PFSK-1 (cell line): ENCODE measurements around the gene PSME2.

Source experiments
- FOXP2 ChIP-seq: optimal IDR thresholded peaks from 2 replicates; pipeline ENCODE3; 2011; ENCODE audit warnings: borderline replicate concordance, control low read depth, inconsistent platforms; ENCODE audit not compliant: insufficient read depth; ENCODE audit errors: extremely low read length, extremely low read depth
- POLR2AphosphoS5 ChIP-seq: IDR thresholded peaks from 2 replicates; pipeline ENCODE4 v1.6.1; 2012; ENCODE audit warnings: low read depth, mild to moderate bottlenecking, control low read depth, low read length, moderate library complexity
- SIN3A ChIP-seq: IDR thresholded peaks from 2 replicates; pipeline ENCODE4 v1.6.1; 2012; ENCODE audit warnings: mild to moderate bottlenecking, low read length, moderate library complexity, borderline replicate concordance; ENCODE audit not compliant: insufficient read depth
- TAF1 ChIP-seq: IDR thresholded peaks from 2 replicates; pipeline ENCODE4 v1.6.1; 2012; ENCODE audit warnings: low read length, control low read depth, borderline replicate concordance; ENCODE audit not compliant: insufficient read depth
- TF ChIP-seq, protein P1 (sequence below), 2 experiments: IDR thresholded peaks; 2 replicates each; pipeline versions ENCODE4 v1.6.1 to v1.8.0; 2011 to 2012; ENCODE audit warnings: low read depth in 2 of 2, low read length in 2 of 2, control low read depth in 1 of 2, inconsistent platforms in 1 of 2, mild to moderate bottlenecking in 1 of 2, moderate library complexity in 1 of 2; ENCODE audit not compliant: insufficient read depth in 1 of 2

PSME2 gene

DNA sequence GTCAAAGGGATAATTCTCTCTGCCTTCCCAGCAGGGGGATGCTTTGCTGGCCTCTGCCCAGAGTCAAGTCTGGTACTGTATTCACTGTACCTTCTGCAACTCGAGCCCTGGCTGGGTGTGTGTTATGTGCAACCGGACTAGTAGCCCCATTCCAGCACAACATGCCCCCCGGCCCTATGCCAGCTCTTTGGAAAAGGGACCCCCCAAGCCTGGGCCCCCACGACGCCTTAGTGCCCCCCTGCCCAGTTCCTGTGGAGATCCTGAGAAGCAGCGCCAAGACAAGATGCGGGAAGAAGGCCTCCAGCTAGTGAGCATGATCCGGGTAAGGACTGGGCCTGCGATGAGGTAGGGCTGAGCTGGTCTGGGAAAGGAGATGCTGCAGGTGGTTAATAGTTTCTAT is 4.2 kb upstream of the PSME2 start:
- no peak for TF ChIP-seq SIN3A
- TF ChIP-seq FOXP2, result no peak
- TF ChIP-seq, protein P1, sequence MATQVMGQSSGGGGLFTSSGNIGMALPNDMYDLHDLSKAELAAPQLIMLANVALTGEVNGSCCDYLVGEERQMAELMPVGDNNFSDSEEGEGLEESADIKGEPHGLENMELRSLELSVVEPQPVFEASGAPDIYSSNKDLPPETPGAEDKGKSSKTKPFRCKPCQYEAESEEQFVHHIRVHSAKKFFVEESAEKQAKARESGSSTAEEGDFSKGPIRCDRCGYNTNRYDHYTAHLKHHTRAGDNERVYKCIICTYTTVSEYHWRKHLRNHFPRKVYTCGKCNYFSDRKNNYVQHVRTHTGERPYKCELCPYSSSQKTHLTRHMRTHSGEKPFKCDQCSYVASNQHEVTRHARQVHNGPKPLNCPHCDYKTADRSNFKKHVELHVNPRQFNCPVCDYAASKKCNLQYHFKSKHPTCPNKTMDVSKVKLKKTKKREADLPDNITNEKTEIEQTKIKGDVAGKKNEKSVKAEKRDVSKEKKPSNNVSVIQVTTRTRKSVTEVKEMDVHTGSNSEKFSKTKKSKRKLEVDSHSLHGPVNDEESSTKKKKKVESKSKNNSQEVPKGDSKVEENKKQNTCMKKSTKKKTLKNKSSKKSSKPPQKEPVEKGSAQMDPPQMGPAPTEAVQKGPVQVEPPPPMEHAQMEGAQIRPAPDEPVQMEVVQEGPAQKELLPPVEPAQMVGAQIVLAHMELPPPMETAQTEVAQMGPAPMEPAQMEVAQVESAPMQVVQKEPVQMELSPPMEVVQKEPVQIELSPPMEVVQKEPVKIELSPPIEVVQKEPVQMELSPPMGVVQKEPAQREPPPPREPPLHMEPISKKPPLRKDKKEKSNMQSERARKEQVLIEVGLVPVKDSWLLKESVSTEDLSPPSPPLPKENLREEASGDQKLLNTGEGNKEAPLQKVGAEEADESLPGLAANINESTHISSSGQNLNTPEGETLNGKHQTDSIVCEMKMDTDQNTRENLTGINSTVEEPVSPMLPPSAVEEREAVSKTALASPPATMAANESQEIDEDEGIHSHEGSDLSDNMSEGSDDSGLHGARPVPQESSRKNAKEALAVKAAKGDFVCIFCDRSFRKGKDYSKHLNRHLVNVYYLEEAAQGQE (IDR thresholded peaks at IDR 0.05; ENCODE audit: insufficient read depth in 1 of 2, low read depth in 2 of 2, low read length in 2 of 2), result no peak
- TF ChIP-seq POLR2AphosphoS5, result no peak
- TF ChIP-seq TAF1, result no peak

DNA sequence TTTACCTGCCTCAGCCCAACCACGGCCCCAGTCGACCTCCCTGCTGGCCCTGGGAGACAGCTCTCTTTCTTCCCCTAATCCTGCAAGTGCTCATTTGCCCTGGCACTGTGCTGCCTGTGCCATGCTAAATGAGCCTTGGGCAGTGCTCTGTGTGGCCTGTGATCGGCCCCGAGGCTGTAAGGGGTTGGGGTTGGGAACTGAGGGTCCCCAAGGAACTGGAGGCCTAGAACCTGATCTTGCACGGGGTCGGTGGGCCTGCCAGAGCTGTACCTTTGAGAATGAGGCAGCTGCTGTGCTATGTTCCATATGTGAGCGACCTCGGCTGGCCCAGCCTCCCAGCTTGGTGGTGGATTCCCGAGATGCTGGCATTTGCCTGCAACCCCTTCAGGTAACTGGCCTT is 3.7 kb upstream of the PSME2 start:
- TF ChIP-seq FOXP2 (no peak), POLR2AphosphoS5 (no peak), SIN3A (no peak), TAF1 (no peak)
- TF ChIP-seq, protein P1 (IDR thresholded peaks at IDR 0.05; ENCODE audit: insufficient read depth in 1 of 2, low read depth in 2 of 2, low read length in 2 of 2), result no peak

DNA sequence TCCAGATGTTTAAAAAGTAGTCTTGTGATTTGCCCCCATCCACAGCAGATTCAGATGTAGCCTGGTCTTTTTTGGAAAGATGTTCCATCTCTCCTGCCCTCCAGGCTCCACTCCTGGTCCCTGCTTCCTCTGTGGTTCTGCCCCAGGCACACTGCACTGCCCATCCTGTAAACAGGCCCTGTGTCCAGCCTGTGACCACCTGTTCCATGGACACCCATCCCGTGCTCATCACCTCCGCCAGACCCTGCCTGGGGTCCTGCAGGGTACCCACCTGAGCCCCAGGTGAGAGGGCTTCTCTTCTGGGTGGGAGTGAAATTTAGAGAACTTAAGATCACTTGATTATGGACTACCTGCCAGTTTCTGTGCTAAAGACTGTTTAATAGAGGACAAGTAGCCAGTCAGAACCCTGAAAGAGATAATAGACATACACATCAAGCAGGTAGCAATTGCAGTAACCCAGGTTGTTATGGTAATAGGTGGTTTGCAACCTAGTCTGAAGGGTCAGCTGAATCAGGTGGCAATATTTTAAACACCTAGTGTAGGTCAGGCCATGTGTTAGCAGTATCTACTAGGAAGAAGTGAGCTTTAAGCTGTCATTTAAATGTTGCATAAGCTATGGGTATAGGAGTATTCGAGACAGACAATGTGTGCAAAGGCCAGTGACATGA is 3.0 kb upstream of the PSME2 start:
- TF ChIP-seq POLR2AphosphoS5, result no peak
- no peak for TF ChIP-seq TAF1
- TF ChIP-seq SIN3A, result no peak
- TF ChIP-seq, protein P1 (IDR thresholded peaks at IDR 0.05; ENCODE audit: insufficient read depth in 1 of 2, low read depth in 2 of 2, low read length in 2 of 2), result no peak
- no peak for TF ChIP-seq FOXP2

DNA sequence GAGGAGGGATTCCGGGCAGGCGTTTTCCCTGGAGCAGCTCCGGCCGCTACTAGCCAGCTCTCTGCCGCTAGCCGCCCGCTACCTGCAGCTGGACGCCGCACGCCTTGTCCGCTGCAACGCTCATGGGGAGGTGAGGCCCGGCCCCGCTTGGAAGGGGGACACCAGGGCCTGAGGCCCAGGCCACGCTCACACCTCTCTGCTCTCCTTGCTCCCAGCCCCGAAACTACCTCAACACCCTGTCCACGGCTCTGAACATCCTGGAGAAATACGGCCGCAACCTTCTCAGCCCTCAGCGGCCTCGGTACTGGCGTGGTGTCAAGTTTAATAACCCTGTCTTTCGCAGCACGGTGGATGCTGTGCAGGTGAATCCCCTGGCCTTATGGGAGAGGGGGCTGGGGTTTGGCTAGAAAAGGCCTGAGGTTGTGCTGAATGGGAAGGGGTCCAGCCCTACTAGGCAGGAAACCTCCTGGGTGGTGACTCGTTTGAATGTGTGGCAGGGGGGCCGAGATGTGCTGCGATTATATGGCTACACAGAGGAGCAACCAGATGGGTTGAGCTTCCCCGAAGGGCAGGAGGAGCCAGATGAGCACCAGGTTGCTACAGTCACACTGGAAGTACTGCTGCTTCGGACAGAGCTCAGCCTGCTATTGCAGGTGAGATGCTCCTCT is 1.5 kb upstream of the PSME2 start:
- TF ChIP-seq SIN3A, result no peak
- TF ChIP-seq, protein P1 (IDR thresholded peaks at IDR 0.05; ENCODE audit: insufficient read depth in 1 of 2, low read depth in 2 of 2, low read length in 2 of 2), result no peak
- no peak for TF ChIP-seq POLR2AphosphoS5
- TF ChIP-seq FOXP2, result no peak
- TF ChIP-seq TAF1, result no peak
